Tibial artery (tissue), 4 donors: Measurements from ENCODE around the gene NCAPG.

ENCODE experiments used
- DNase-seq, 2 donors: peaks; one replicate each; pipeline ENCODE4 v3.0.0-alpha.2; 2019
- H3K27ac ChIP-seq, 2 donors: fragments of 200-600 bp; sonication (generic) in 1 of 2; 1 replicate in 1 of 2; 2 replicates in 1 of 2; pipeline ENCODE4 v1.5.1; 2018 to 2019; ENCODE audit warnings: mild to moderate bottlenecking in 1 of 2
- H3K27me3 ChIP-seq, 2 donors: fragments of 200-600 bp; sonication (generic) in 1 of 2; one replicate each; pipeline versions ENCODE4 v1.5.1 to v1.6.0; 2016 to 2019
- H3K36me3 ChIP-seq, 3 donors: fragments of 200-600 bp; sonication (generic) in 2 of 3; one replicate each; pipeline ENCODE4 v1.5.1; 2016 to 2019; ENCODE audit warnings: mild to moderate bottlenecking in 2 of 3
- H3K4me1 ChIP-seq, 4 donors: fragments of 200-600 bp; sonication (generic) in 2 of 4; 1 replicate in 3 of 4; 2 replicates in 1 of 4; pipeline ENCODE4 v1.5.1; 2016 to 2019
- H3K4me3 ChIP-seq, 2 donors: fragments of 200-600 bp; sonication (generic) in 1 of 2; 1 replicate in 1 of 2; 2 replicates in 1 of 2; pipeline ENCODE4 v1.5.1; 2018 to 2019; ENCODE audit warnings: mild to moderate bottlenecking in 2 of 2
- H3K9me3 ChIP-seq, 3 donors: fragments of 200-600 bp; sonication (generic) in 1 of 3; one replicate each; pipeline ENCODE4 v1.5.1; 2016 to 2019
- intact Hi-C: fragments of 100-400 bp; cut with DNase I; formaldehyde crosslinking; loops from one replicate; pipeline ENCODE4 v1.15.0; 2023; ENCODE audit warnings: low total_unique reads
- TF ChIP-seq, protein P1 (sequence below), 2 experiments: fragments of 200-600 bp in 1 of 2; fragments of 450-650 bp in 1 of 2; IDR thresholded peaks; one replicate each; pipeline ENCODE4 v1.5.1; 2017 to 2019; ENCODE audit warnings: antibody characterized with exemption in 2 of 2, mild to moderate bottlenecking in 1 of 2, moderate library complexity in 1 of 2

Gene NCAPG

DNA sequence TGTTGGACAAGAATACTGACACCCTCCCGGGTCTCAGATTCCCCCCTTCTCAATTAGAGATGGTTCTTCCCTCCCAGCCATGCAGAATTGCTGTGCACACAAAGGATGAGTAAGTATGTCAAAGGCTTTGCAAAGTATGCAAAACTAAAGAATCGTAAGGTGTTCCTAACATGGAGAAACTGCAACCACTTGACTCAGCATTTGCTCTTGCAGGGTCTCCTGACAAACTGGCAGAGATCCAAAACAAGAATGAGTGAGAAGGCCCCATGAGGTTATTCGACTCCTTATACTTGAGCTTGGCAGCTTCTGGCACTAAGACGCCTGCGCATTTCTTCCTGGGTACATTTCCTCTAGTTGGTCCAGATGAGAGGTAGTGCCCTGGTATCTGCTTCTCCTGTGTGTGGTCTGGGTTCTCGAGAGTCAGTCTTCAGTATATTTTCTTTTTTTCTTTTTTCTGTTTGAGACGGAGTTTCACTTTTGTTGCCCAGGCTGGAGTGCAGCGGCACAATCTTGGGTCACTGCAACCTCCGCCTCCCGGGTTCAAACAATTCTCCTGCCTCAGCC is 37.6 kb upstream of the NCAPG start:
- Histone ChIP-seq H3K9me3 (no peaks in the 10 kb centered on the region), H3K36me3 (no peaks in the 10 kb centered on the region), H3K4me3 (no peak overlapping the region), H3K4me1 (no peaks in the 10 kb centered on the region), H3K27ac (no peak overlapping the region), H3K27me3 (no peaks in the 10 kb centered on the region)
- intact Hi-C loops = no loop called here
- DNase-seq = no peak
- TF ChIP-seq, protein P1, sequence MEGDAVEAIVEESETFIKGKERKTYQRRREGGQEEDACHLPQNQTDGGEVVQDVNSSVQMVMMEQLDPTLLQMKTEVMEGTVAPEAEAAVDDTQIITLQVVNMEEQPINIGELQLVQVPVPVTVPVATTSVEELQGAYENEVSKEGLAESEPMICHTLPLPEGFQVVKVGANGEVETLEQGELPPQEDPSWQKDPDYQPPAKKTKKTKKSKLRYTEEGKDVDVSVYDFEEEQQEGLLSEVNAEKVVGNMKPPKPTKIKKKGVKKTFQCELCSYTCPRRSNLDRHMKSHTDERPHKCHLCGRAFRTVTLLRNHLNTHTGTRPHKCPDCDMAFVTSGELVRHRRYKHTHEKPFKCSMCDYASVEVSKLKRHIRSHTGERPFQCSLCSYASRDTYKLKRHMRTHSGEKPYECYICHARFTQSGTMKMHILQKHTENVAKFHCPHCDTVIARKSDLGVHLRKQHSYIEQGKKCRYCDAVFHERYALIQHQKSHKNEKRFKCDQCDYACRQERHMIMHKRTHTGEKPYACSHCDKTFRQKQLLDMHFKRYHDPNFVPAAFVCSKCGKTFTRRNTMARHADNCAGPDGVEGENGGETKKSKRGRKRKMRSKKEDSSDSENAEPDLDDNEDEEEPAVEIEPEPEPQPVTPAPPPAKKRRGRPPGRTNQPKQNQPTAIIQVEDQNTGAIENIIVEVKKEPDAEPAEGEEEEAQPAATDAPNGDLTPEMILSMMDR (IDR thresholded peaks at IDR 0.05) = no peak

DNA sequence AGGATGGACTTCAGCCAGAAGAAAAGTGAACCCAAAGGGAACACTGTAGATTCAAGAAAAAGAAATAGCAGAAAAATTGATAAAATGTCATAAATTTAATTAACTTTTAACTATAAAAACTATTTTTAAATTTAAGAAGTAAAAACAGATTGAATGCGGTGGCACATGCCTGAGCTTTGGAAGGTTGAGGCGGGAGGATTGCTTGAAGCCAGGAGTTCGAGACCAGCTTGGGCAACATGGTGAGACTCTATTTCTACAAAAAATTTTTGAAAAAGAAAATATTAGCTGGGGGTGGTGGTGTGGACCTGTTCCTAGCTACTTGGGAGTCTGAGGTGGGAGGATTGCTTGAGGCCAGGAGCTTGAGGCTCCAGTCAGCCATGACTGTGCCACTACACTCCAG is 32.3 kb upstream of the NCAPG start:
- TF ChIP-seq, protein P1 (IDR thresholded peaks at IDR 0.05) = no peak
- Histone ChIP-seq H3K9me3 (no peaks in the 10 kb centered on the region), H3K27me3 (peaks cover 0 to 30% of the 10 kb centered on the region in 2 donors), H3K36me3 (no peaks in the 10 kb centered on the region), H3K4me1 (peaks cover 0 to 23% (median 19%) of the 10 kb centered on the region in 4 donors), H3K4me3 (no peak overlapping the region), H3K27ac (no peak overlapping the region)
- DNase-seq = no peak
- intact Hi-C loops = no loop called here

DNA sequence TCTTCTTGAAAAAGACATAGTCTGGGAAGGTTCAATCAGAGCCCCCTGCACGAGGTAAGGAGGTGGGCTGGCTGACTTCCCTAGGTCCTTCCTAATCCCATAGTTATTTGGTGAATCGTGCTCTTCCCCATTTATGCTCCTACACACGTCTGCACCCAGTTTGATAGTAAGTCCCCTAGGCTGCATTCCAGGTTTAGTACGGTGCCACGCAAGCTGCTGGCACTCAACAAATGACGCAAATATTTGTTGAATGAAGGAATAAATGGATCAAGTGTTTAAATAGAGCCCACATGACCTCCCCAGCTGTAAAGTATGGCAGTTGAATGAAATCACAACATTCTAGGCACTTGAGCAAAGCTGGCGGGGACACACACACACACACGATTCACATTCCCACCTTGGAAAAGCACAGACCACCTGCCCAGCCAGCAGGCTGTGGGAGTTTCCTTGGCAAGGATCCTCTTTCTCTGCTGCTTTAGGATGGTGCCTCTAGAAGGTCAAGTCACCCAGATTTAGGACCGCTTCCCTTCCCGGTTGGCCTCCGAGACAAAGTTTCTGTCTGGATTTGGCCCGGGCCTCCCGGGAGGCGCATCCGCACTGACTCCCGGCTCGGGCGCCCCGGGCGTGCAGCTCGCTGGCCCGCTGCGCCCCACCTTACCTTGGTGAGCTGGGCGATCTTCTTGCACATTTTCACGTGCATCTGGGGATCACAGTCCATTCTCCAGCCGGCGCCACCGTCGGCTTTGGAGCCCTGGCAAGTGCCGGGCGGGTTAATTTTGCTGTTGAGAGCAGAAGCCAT is 30.1 kb upstream of the NCAPG start:
- Histone ChIP-seq H3K27ac (no peak overlapping the region), H3K36me3 (no peaks in the 10 kb centered on the region), H3K27me3 (peaks cover 0 to 30% of the 10 kb centered on the region in 2 donors), H3K4me3 (peak overlapping the region; percentile 26 to 38), H3K4me1 (peaks cover 0 to 23% (median 19%) of the 10 kb centered on the region in 4 donors), H3K9me3 (no peaks in the 10 kb centered on the region)
- TF ChIP-seq, protein P1 (IDR thresholded peaks at IDR 0.05) = no peak
- intact Hi-C loops = no loop called here
- DNase-seq = no peak

DNA sequence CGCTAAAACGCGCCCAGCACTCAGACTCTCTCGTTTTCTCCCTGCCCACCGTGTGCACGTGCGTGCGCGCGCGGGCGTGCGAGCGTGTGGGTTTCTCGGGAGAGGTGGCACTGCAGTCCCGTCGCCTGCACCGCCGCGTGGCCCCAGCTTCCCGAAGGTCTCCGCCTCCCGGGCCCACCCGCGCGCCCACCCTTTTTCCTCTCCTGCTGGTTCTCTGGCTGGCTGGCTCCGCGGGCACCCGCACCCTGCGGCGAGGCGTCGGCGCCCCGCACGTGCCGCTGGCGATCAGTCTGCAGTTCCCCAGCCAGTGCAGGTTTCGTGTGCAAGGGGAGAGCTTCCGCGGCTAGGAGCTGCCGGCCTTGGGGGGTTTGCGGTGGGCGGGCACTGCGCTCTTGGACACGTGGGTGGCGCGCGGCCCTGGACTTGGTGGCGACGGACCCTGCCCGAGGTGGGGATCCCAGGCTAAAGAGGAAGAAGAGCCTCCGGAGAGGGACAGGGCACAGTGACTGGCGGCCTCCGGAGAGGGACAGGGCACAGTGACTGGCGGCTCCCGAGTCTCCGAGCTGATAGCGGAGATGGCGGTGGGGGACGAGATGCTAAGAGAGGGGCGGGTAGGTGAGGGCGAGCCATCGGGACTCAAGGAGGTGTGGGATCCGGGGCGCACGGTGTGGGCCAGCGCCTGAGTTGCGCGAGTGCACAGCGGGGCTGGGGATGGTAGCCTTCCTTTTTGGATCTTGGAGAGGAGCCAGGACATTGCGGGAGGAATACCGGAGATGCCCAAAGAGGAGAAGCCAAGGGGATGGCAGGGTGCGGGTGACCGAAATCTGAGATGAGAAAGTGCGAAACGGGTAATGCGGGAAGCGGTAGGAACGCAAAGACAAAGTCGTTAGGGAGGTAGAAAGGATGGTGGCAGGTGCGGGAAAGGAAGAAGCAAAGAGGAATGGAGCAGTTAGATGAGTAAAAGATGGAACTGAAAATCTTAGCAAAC is 29.2 kb upstream of the NCAPG start, which contains the start of gene FAM184B:
FAM184B (minus strand) TSS at position 322 of the 988 bp plus-strand sequence. CDS start 322 bp downstream, outside the sequence.
- H3K4me3 ChIP-seq = peak within 1 kb of the TSS; percentile 26 to 38
- intact Hi-C loops = no loop called here
- H3K27me3 ChIP-seq = peaks cover 0 to 30% of the 10 kb centered on the region in 2 donors
- H3K36me3 ChIP-seq = no peaks in the 10 kb centered on the region
- no peaks in the 10 kb centered on the region for H3K9me3 ChIP-seq
- no peak within 1 kb of the TSS for H3K27ac ChIP-seq
- peaks cover 0 to 23% (median 19%) of the 10 kb centered on the region in 4 donors for H3K4me1 ChIP-seq
- TF ChIP-seq, protein P1 (IDR thresholded peaks at IDR 0.05) = no peak
- no peak for DNase-seq

DNA sequence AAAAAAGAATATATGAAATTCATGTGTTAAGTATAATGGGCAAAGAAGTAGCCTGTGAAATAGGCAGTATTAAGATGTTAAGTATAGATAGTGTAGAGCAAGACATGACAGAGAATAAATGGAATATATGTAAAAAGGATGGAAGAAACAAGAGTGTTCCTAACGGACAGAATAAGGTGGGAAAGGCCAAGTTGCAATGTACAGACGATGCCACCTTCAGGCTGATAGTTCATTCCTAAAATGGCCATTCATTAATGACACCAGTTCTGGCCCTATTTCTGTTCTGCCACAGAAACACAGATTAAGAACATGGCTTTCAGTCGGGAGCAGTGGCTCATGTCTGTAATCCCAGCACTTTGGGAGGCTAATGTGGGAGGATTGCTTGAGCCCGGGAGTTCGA is 24.9 kb upstream of the NCAPG start:
- TF ChIP-seq, protein P1 (IDR thresholded peaks at IDR 0.05) = no peak
- no peak for DNase-seq
- intact Hi-C loops = no loop called here
- Histone ChIP-seq H3K4me1 (peaks cover 0 to 14% (median 13%) of the 10 kb centered on the region in 4 donors), H3K36me3 (peaks cover 0 to 4% (median 0%) of the 10 kb centered on the region in 3 donors), H3K27me3 (peaks cover 0 to 14% of the 10 kb centered on the region in 2 donors), H3K4me3 (no peak overlapping the region), H3K9me3 (no peaks in the 10 kb centered on the region), H3K27ac (no peak overlapping the region)
